ENCODE data around the gene CACNA1H.
"Not testable (repeated sequence)": the region's sequence is repeated elsewhere in the genome, so short reads cannot be mapped to it uniquely, and the experiment has no call there.

The CACNA1H gene

DNA sequence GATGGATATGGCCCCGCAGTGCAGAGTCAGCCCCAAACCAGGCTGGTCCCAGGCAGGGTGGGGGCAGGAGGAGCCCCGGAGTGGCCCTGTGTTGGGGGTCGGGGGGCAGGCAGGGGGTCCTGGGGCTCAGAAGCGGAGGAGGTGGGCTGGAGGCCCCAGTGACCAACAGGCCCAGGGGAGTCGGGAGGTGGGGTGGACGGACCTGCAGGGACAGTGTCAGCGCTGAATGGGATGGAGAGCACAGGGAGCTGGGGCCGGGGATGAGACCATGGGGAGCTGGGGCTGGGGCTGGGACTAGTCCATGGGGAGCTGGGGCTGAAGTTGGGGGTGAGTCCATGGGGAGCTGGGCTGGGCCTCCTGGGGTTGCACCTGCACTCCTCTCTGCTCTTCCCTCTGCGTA lies 86.7 kb downstream of the CACNA1H start:
- not testable (repeated sequence) for H3K27me3 ChIP-seq (ENCODE audit: control insufficient read depth, insufficient read depth, low read length); H3K27ac ChIP-seq (ENCODE audit: low read depth, low read length); H3K36me3 ChIP-seq (ENCODE audit: control insufficient read depth, insufficient read depth, low read length); H3K9me3 ChIP-seq (ENCODE audit: control insufficient read depth, insufficient read depth, low read depth, low read length); H3K9ac ChIP-seq (ENCODE audit: low read length); H3K4me3 ChIP-seq (ENCODE audit: low read depth, low read length); H3K4me1 ChIP-seq (ENCODE audit: control insufficient read depth, insufficient read depth, low read length)

- not testable (repeated sequence) for H3K4me3 ChIP-seq (ENCODE audit: low read depth, low read length); H3K4me1 ChIP-seq (ENCODE audit: control insufficient read depth, insufficient read depth, low read length); H3K36me3 ChIP-seq (ENCODE audit: control insufficient read depth, insufficient read depth, low read length); H3K27ac ChIP-seq (ENCODE audit: low read depth, low read length); H3K9me3 ChIP-seq (ENCODE audit: control insufficient read depth, insufficient read depth, low read depth, low read length); H3K9ac ChIP-seq (ENCODE audit: low read length)
- peaks cover 11% of the 10 kb centered on the region for H3K27me3 ChIP-seq (ENCODE audit: control insufficient read depth, insufficient read depth, low read length)
Observed at GRCh38 chr16:1240436-1240835, 87.5 kb downstream of the CACNA1H start, which contains the start of gene TPSAB1. TPSAB1 (plus strand) TSS chr16:1240705; CDS start chr16:1240939, 234 bp downstream.

- not testable (repeated sequence) for H3K9me3 ChIP-seq (ENCODE audit: control insufficient read depth, insufficient read depth, low read depth, low read length); H3K4me3 ChIP-seq (ENCODE audit: low read depth, low read length); H3K36me3 ChIP-seq (ENCODE audit: control insufficient read depth, insufficient read depth, low read length); H3K27ac ChIP-seq (ENCODE audit: low read depth, low read length); H3K4me1 ChIP-seq (ENCODE audit: control insufficient read depth, insufficient read depth, low read length); H3K9ac ChIP-seq (ENCODE audit: low read length)
- peaks cover 14% of the 10 kb centered on the region for H3K27me3 ChIP-seq (ENCODE audit: control insufficient read depth, insufficient read depth, low read length)
Observed at GRCh38 chr16:1241081-1241480, 88.2 kb downstream of the CACNA1H start.

DNA sequence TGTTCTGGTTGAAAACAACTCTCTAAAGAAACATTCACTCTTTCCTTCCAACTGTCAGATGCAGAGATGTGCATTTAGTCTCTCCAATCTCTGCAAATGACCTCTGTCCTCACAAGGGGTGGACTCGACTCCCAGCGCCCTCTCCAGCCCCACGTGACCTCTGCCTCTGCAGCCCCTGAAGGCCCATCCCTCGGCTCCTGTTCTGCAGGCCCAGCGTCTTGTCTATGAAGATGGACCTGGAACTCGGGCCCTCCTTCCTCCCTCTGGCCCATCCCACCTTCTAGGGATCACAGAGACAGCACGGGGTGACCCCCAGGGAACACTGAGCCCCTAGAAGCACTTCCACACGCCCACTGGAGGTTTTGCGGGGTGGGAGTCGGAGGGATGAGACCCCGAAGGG lies 90.5 kb downstream of the CACNA1H start:
- H3K4me1 ChIP-seq (ENCODE audit: control insufficient read depth, insufficient read depth, low read length): not testable (repeated sequence)

DNA sequence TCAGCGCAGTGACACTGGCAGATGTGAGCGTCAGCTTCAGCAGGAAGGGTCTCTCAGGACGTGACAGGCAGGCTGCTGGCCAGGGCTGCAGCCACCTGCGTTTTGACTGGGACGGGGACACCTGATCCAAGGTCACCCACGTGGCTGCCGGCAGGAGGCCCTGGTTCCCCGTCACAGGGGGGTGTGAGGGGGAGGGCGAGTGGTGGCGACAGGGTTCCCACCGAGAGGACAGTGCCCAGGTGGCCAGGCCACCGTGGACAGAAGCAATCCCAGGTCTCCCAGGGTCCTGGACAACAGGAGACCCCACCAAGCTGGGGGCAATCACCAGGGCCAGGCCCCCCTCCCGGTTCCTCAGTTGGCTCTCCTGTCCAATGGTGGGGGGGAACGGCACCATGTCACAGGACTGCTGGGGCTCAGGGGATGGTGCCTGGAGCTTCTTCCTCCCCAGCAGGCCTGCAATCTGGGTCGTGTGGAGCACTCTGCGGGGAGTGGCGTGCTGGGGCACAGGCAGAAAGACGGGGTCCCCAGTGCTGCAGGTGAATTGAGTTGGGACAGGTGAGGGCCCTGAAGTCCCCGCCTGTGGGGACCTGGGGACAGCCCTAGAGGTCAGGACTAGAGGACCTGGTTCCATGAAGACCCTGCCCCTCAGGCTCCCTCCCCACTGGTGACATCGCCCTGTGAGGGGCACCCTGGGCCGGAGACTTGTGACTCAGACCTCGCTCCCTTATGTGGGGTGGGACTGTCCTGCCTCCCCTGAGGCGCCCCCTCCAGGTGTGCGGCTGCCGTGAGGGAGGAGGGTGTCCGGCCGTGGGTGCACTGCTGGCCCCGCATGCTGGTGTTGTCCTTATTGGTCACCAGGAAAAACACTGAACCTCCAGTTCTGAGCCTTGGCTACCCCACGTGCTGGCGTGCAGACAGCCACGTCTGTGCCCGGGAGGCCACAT lies 91.3 kb downstream of the CACNA1H start:
- H3K9me3 ChIP-seq (ENCODE audit: control insufficient read depth, insufficient read depth, low read depth, low read length); H3K4me3 ChIP-seq (ENCODE audit: low read depth, low read length); H3K9ac ChIP-seq (ENCODE audit: low read length); H3K36me3 ChIP-seq (ENCODE audit: control insufficient read depth, insufficient read depth, low read length); H3K27ac ChIP-seq (ENCODE audit: low read depth, low read length); H3K4me1 ChIP-seq (ENCODE audit: control insufficient read depth, insufficient read depth, low read length): not testable (repeated sequence)
- H3K27me3 ChIP-seq (ENCODE audit: control insufficient read depth, insufficient read depth, low read length): peaks cover 25% of the 10 kb centered on the region

More for the DNA sequence above, 90.5 kb downstream of the CACNA1H start:
- not testable (repeated sequence) for H3K9me3 ChIP-seq (ENCODE audit: control insufficient read depth, insufficient read depth, low read depth, low read length); H3K4me3 ChIP-seq (ENCODE audit: low read depth, low read length); H3K27ac ChIP-seq (ENCODE audit: low read depth, low read length); H3K36me3 ChIP-seq (ENCODE audit: control insufficient read depth, insufficient read depth, low read length); H3K9ac ChIP-seq (ENCODE audit: low read length)
- peaks cover 25% of the 10 kb centered on the region for H3K27me3 ChIP-seq (ENCODE audit: control insufficient read depth, insufficient read depth, low read length)

- H3K9ac ChIP-seq (ENCODE audit: low read length): no peak overlapping the region
- H3K9me3 ChIP-seq (ENCODE audit: control insufficient read depth, insufficient read depth, low read depth, low read length): no peaks in the 10 kb centered on the region
- no peaks in the 10 kb centered on the region for H3K36me3 ChIP-seq (ENCODE audit: control insufficient read depth, insufficient read depth, low read length)
- H3K27ac ChIP-seq (ENCODE audit: low read depth, low read length): no peak overlapping the region
- no peak overlapping the region for H3K4me3 ChIP-seq (ENCODE audit: low read depth, low read length)
- no peaks in the 10 kb centered on the region for H3K4me1 ChIP-seq (ENCODE audit: control insufficient read depth, insufficient read depth, low read length)
- peaks cover 25% of the 10 kb centered on the region for H3K27me3 ChIP-seq (ENCODE audit: control insufficient read depth, insufficient read depth, low read length)
Observed at GRCh38 chr16:1244881-1245280, 92.0 kb downstream of the CACNA1H start.

DNA sequence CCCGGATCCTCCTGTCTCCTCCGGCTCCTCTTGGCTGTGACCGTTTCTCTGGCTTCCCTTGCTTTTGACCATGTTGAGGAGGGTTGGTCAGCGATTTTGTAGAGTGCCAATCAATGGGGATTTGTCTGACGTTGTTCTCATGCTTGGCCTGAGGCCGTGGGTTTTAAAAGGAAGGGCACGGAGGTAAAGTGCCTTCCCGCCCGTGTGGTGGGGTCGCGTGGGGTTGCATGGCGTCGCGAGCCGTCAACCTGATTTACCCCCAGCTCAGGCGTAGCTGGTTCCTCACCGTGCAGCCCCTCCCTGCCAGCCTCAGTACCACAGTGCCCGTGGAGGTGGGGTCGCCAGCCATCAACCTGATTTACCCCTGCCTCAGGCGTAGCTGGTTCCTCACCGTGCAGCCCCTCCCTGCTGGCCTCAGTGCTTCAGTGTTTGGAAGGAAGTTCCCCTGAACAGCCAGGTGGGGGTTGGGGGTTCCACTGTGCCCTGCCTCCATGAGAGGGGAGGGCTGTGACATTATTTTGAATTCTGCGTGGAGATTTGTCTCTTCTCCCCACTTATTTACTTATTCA lies 92.6 kb downstream of the CACNA1H start:
- no peak overlapping the region for H3K4me3 ChIP-seq (ENCODE audit: low read depth, low read length)
- no peaks in the 10 kb centered on the region for H3K9me3 ChIP-seq (ENCODE audit: control insufficient read depth, insufficient read depth, low read depth, low read length)
- H3K9ac ChIP-seq (ENCODE audit: low read length): no peak overlapping the region
- H3K27ac ChIP-seq (ENCODE audit: low read depth, low read length): no peak overlapping the region
- peaks cover 25% of the 10 kb centered on the region for H3K27me3 ChIP-seq (ENCODE audit: control insufficient read depth, insufficient read depth, low read length)
- H3K4me1 ChIP-seq (ENCODE audit: control insufficient read depth, insufficient read depth, low read length): no peaks in the 10 kb centered on the region
- no peaks in the 10 kb centered on the region for H3K36me3 ChIP-seq (ENCODE audit: control insufficient read depth, insufficient read depth, low read length)

GRCh38 chr16:1247903-1248537 lies 95.1 kb downstream of the CACNA1H start:
- H3K27ac ChIP-seq (ENCODE audit: low read depth, low read length); H3K9ac ChIP-seq (ENCODE audit: low read length); H3K36me3 ChIP-seq (ENCODE audit: control insufficient read depth, insufficient read depth, low read length); H3K4me3 ChIP-seq (ENCODE audit: low read depth, low read length); H3K9me3 ChIP-seq (ENCODE audit: control insufficient read depth, insufficient read depth, low read depth, low read length); H3K4me1 ChIP-seq (ENCODE audit: control insufficient read depth, insufficient read depth, low read length): not testable (repeated sequence)
- H3K27me3 ChIP-seq (ENCODE audit: control insufficient read depth, insufficient read depth, low read length): peaks cover 27% of the 10 kb centered on the region

DNA sequence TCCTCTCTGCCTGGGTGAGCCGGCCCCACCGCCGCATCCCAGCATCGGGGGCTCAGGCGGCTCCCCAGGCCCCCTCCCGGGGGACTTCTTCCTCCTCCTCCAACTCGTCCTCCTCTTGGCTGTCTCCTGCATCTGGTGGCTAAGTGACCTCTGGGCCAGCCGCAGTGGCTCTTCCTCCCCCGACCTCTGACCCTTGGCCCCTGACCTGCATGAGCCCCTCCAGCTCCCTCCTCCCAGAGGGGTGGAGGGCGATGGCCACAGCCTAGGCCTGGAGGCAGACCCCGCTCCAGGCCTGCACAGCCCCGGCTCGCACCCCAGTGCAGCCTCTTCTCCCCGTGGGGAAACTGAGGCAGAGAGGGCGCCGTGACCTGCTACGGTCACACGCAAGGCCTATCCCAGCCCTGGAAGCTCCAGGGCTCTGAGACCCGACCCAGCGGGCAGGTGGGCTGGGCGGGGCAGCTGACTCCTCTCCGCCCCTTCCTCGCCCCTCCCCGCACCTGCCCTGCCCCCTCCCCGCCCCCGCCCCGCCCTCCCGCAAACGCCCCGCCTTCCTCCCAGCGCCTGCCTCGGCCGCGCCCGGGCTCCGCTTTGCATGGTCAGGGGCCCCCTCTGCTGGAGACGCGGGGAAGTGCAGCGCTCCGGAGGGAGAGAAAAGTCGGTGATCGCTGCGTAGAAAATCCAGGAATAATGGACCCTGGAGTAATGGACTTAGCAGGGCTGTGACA lies 96.3 kb downstream of the CACNA1H start:
- H3K36me3 ChIP-seq (ENCODE audit: control insufficient read depth, insufficient read depth, low read length); H3K4me1 ChIP-seq (ENCODE audit: control insufficient read depth, insufficient read depth, low read length); H3K9me3 ChIP-seq (ENCODE audit: control insufficient read depth, insufficient read depth, low read depth, low read length); H3K4me3 ChIP-seq (ENCODE audit: low read depth, low read length); H3K9ac ChIP-seq (ENCODE audit: low read length); H3K27ac ChIP-seq (ENCODE audit: low read depth, low read length): not testable (repeated sequence)
- H3K27me3 ChIP-seq (ENCODE audit: control insufficient read depth, insufficient read depth, low read length): peaks cover 31% of the 10 kb centered on the region

GRCh38 chr16:1253701-1254364 lies 100.9 kb downstream of the CACNA1H start:
- not testable (repeated sequence) for H3K36me3 ChIP-seq (ENCODE audit: control insufficient read depth, insufficient read depth, low read length); H3K4me3 ChIP-seq (ENCODE audit: low read depth, low read length); H3K27ac ChIP-seq (ENCODE audit: low read depth, low read length); H3K9ac ChIP-seq (ENCODE audit: low read length); H3K9me3 ChIP-seq (ENCODE audit: control insufficient read depth, insufficient read depth, low read depth, low read length); H3K4me1 ChIP-seq (ENCODE audit: control insufficient read depth, insufficient read depth, low read length)
- peaks cover 29% of the 10 kb centered on the region for H3K27me3 ChIP-seq (ENCODE audit: control insufficient read depth, insufficient read depth, low read length)
